ENCODE results near the gene TMEM250.

The TMEM250 gene

GRCh38 chr9:136133191-136133958, 14.7 kb upstream of the TMEM250 start:
- in situ Hi-C loops (cut with HindIII; ENCODE audit: low sequenced_read_pairs): no loop called here

GRCh38 chr9:136132512-136133050, 13.9 kb upstream of the TMEM250 start:
- in situ Hi-C loops (cut with HindIII; ENCODE audit: low sequenced_read_pairs): no loop called here

- in situ Hi-C loops (cut with HindIII; ENCODE audit: low sequenced_read_pairs): no loop called here
Measured at GRCh38 chr9:136131629-136132511, 13.2 kb upstream of the TMEM250 start.

- in situ Hi-C loops (cut with HindIII; ENCODE audit: low sequenced_read_pairs): no loop called here
Measured at GRCh38 chr9:136129176-136129575, 10.5 kb upstream of the TMEM250 start.

GRCh38 chr9:136128436-136128835, 9.8 kb upstream of the TMEM250 start:
- in situ Hi-C loops (cut with HindIII; ENCODE audit: low sequenced_read_pairs): no loop called here

GRCh38 chr9:136127313-136127712, 8.6 kb upstream of the TMEM250 start:
- in situ Hi-C loops (cut with HindIII; ENCODE audit: low sequenced_read_pairs): no loop called here

DNA sequence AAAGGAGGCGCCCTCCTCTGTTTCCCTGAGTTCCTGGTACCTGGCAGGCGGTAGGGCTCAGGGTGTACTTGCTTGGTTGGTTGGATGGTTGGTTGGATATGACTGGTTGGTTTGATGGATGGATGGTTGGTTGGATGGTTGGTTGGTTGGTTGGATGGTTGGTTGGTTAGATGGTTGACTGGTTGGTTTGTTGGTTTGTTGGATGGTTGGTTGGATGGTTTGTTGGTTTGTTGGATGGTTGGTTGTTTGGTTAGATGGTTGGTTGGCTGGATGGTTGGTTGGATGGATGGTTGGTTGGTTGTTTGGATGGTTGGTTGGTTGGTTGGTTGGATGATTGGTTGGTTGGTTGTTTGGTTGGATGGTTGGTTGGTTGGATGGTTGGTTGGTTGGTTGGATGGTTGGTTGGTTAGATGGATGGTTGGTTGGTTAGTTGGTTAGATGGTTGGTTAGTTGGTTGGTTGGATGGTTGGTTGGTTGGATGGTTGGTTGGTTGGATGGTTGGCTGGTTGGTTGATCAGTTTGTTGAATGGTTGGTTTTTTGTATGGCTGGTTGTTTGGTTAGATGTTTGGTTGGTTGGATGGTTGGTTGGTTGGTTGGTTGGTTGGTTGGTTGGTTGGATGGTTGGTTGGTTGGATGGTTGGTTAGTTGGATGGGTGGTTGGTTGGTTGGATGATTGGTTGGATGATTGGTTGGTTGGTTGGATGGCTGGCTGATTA, 6.5 kb upstream of the TMEM250 start:
- in situ Hi-C loops (cut with HindIII; ENCODE audit: low sequenced_read_pairs): no loop called here

DNA sequence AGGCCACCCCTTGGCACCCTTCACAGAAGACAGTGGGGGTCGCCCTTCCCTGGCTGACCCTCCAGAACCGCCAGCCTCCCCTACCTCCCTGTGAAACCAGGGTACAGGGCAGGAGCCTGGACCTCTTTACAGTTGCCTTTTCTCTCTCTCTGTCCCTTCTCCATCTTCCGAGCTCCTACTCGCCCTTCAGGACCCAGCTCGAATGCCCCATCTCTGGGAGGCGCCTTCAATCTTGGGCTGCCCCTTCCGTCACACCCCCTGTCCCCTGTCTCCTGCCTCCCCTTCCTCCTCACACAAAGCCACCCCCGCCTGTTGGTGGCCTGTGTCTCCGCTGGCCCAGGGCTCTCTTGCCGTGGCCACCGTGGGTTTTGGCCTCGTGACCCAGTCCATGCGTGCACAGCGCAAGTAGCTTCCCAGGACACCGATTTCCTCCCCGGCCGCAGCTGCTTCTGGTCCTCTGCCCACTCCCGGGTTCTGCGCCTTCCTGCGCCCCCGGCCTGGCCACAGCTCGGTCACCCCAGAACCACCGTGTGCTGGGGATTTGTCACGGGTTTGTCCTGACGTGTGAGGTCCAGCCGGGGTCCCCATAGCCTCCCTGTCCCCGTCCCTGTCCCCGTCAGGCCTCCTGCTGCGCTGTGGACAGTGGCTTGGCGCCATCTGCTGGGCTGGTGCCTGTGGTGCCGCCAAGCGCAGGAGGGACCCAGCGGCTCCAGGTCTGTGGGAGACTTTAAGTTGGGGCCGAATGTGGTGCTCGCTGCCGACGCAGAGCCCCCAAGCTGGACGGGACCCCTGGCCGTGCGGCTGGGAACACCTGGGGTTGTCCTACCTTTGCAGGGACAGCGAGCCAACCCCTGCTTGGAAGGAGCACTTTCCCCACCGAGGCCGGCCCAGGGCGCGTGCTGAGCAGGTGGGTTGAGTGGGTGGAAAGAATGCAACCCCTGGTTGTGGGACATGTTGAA, 4.0 kb upstream of the TMEM250 start:
- in situ Hi-C loops (cut with HindIII; ENCODE audit: low sequenced_read_pairs): no loop called here

GRCh38 chr9:136121801-136122200, 3.1 kb upstream of the TMEM250 start:
- in situ Hi-C loops (cut with HindIII; ENCODE audit: low sequenced_read_pairs): no loop called here

GRCh38 chr9:136120438-136120844, 1.8 kb upstream of the TMEM250 start:
- in situ Hi-C loops (cut with HindIII; ENCODE audit: low sequenced_read_pairs): no loop called here

- in situ Hi-C loops (cut with HindIII; ENCODE audit: low sequenced_read_pairs): no loop called here
Measured at GRCh38 chr9:136119883-136120393, 1.3 kb upstream of the TMEM250 start.

GRCh38 chr9:136119061-136119882, 597 bp upstream of the TMEM250 start:
- in situ Hi-C loops (cut with HindIII; ENCODE audit: low sequenced_read_pairs): no loop called here

DNA sequence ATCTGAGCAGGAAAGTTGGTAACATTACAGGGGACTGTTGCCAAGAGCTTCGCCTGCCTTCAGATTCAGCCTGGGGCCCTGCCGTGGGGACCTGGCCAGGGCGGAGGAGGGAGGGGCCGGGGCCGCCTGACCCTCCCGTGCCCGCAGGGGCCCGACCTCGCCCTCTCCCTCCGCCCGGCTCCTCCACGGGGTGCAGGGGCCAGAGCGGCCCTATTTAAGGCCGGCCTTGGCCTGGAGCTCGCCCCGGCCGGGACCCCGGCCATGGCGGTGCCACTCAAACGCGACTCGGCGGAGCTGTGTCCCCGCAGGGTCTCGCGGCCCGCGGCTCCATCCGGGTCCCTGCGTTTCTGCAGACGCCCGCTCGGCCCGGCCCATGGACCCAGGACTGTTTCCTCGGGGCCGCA, 757 bp downstream of the TMEM250 start:
- in situ Hi-C loops (cut with HindIII; ENCODE audit: low sequenced_read_pairs): no loop called here

GRCh38 chr9:136117291-136117915, 1.3 kb downstream of the TMEM250 start:
- in situ Hi-C loops (cut with HindIII; ENCODE audit: low sequenced_read_pairs): no loop called here

- in situ Hi-C loops (cut with HindIII; ENCODE audit: low sequenced_read_pairs): no loop called here
Measured at GRCh38 chr9:136116360-136117098, 2.1 kb downstream of the TMEM250 start.

DNA sequence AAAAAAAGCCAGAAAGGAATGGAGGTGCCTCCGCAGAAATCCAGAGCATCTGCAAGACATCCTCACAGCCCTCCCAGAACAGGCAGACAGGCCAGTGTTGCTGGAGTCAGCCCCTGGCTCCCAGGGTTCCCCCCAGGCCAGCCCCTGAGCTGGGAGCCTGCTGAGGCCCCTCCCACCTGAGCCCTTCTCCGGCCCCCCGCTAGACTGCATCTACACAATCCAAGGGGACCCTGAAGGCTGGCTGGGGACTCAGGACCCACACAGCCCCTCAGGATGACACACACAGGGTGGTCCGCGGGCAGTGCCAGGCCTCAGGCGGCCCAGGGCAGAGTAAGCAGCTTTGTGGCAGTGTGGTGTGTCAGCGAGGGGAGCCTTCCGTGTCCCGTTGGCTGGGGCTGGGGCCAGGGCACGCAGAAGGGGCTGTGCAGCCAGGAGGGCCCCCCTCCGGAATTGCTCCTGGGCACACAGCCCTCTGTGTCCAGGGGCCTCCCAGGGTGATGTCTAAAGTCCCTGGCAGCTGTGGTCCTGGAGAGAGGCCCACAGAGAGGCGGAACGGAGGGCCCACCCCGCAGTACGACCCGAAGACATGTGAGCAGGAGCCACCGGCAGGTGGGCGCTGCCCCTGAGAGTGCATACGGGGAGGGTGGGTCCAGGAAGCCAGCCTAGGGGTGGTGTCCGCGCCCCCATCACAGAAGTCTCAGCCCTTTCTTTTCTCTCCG, 2.9 kb downstream of the TMEM250 start:
- in situ Hi-C loops (cut with HindIII; ENCODE audit: low sequenced_read_pairs): no loop called here

DNA sequence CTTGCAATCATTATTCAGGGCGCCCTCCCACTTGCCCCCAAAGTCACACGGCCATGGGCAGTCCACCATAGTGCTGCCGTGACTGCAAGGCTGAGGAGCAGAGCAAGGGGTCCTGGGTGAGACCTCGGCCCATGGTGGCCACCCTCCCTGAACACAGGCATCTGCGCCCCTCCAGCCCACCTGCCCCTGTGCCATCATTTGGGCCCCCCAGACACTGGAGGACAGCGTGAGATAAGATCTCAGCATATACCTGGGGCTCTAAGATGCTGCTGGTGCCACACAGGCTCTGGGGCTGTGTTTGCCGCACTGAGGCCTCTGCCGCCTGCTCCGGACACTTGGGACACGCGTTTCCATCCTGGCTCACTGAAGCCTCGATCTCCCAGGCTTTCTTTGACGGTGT, 3.5 kb downstream of the TMEM250 start:
- in situ Hi-C loops (cut with HindIII; ENCODE audit: low sequenced_read_pairs): no loop called here
